Cerebellar nuclear complex (tissue), 1 donor: ENCODE data around the gene MED15.

ENCODE experiments used
- DNase-seq, 2 experiments: peaks; one replicate each; lab custom pipeline; 2025; lab: John Stamatoyannopoulos, UW

MED15 gene

DNA sequence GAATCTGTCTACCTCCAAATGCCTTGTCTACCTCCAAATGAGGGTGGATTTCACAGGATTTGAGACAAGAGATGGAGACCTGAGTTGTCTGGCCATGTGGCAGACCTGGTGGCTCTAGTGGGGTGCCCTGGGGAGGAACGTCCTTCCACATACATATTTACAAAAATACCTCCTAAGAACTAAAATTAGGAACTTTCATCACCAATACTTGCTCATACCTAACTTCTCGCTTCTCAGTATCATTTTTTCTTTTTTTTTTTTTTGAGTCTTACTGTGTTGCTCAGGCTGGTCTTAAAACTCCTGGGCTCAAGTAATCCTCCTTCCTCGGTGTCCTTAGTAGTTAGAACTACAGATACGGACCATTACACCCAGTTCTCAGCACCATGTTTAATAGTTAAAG is 117.9 kb downstream of the MED15 start:
- DNase-seq, result no peak

DNA sequence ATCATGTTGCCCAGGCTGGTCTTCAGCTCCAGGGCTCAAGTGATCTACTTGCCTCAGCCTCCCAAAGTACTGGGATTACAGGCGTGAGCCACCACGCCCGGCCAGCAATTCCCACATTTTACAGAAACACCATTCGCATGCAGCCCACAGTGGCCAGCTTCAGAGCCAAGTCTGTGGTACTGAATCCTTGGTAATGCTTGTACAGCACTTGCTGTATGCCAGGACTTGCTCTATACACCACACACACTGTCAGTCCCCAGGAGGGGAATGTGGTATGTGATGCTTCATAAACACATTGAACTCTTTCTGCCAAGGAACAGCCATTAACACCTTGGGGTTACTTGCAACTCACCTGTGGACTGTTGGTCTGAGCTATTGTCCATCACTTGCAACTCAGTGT is 119.4 kb downstream of the MED15 start:
- no peak for DNase-seq

DNA sequence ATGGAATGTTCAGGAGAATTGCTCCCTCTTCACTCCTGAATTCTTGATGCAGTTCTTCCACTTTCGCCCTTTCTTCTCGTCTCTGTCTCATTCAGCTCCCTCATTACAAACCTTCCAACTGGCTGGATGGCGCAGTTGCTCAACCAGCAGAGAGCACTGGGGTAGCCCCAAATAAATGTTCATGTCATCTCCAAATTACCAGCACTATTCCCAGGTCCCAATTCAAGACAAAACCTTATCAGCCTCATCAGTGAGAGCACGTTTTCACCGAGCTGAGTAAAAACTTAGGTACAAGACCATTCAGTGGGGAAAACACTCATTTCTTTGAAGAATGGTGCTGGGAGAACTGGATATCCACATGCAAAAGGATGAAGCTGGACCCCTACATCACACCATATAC is 120.0 kb downstream of the MED15 start:
- no peak for DNase-seq

DNA sequence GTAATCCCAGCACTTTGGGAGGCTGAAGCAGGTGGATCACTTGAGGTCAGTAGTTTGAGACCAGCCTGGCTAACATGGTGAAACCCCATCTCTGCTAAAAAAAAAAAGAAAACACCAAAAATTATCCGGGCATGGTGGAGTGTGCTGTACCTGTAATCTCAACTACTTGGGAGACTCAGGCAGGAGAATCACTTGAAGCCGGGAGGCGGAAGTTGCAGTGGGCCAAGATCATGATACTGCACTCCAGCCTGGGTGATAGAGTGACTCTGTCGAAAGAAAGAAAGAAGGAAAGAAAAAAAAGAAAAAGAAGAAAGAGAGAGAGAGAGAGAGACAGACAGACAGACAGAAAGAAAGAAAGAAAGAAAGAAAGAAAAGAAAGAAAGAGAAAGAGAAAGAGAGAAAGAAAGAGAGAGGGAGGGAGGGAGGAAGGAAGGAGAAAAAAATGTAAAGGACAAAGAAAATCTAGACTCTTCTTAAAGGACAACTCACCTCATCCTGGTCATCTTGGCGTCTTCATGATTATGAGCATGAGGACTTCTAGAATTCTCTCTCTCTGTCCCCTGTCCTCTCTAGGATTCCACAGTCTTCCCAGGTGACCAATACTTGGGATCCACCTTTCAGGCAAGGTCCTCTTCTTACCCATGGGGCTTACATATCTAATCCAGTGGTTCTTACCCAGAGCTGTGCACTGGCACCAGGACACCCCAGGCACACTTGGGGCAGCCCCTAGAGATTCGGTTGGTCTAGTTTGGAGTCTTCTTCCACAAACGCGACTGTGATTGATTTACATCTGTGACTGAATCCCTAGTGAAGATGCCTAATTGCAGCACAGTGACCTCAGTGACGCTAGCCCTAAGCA is 120.9 kb downstream of the MED15 start:
- no peak for DNase-seq

DNA sequence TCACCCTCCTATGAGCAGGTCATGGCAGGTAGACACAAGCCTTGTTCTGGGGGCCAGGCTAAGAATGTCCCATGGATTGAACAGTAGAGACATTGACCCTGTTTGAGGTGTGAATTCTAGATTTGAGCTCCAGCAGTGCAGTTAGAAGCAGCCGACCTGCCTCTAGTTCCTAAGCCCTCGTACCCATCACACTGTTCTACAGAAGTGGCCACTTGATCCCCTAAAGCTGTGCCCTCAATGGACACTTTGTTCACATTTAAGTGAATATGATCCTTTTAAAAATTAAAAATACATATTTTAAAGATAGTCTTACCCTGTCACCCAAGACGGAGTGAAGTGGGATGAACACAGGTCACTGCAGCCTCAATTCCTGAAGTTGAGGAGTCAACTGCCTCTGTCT is 122.0 kb downstream of the MED15 start:
- no peak for DNase-seq

DNA sequence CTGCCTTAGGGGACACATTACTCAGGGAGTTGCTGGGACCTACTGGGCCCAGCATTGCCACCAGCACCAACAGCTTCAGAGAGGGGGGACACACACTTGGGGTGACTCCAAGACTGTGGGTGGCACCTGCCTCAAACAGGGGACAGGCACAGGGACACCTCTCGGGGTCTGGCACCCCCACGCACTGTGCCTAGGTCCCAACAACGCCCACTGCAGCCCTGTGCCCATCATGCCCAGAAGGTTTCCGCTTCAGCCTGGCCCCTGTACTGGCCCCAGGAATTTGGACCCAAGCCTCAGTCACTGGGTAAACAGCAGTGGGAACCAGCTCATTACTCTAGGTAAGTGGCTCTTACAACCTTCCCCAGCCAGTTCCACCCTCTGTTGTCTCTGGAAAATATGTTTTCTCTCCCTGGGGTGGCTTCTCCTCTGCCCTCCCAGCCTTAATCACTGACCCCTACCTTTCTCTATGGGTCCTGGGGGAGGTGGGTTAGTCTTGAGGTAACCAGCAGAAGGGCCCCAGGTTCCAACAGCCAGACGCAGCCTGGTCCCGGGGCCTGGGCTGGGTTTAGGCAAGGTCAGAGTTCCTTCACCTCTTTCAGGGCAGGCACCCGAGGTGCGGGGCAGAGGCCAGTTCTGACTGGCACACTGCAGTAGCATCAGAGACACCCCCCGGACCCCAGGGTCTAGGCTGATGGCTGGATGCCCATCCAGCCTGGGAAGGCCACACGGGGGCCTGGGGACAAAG is 123.6 kb downstream of the MED15 start:
- no peak for DNase-seq

DNA sequence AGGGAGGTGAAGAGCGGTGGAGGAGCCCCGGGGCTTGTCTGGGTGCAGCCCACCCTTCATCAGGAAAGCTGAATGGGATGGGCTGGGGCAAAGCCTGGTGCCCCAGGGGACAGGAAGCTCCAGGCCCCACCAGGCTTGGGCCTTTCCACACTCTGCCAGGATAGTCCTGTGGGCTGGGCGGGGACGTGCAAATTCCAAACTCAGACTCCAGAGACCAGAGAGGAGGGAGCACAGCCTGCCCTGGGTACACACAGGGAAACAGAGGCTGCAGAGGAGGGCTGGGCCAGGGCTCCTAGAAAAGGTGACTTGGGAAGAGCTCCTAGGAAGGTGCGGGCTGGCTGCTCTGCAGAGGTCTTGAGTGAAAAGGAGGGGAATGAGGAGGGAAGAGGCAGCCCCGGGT is 124.7 kb downstream of the MED15 start:
- DNase-seq, result no peak

DNA sequence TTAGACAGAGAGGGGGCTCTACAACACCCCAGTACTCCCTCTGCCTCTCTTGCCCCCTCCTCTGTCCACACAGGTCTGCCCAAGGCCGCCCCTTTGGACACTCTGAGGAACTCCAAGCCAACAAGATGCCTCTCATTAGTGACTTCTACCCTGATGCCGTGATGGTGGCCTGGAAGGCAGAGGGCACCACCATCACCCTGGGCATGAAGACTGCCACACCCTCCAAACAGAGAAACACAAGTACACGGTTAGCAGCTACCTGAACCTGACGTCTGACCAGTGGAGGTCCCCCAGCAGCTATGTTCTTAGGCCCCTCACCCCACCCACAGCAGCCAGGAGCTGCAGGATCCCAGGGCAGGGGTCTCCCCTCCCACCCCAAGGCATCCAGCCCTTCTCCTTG is 125.1 kb downstream of the MED15 start:
- no peak for DNase-seq

DNA sequence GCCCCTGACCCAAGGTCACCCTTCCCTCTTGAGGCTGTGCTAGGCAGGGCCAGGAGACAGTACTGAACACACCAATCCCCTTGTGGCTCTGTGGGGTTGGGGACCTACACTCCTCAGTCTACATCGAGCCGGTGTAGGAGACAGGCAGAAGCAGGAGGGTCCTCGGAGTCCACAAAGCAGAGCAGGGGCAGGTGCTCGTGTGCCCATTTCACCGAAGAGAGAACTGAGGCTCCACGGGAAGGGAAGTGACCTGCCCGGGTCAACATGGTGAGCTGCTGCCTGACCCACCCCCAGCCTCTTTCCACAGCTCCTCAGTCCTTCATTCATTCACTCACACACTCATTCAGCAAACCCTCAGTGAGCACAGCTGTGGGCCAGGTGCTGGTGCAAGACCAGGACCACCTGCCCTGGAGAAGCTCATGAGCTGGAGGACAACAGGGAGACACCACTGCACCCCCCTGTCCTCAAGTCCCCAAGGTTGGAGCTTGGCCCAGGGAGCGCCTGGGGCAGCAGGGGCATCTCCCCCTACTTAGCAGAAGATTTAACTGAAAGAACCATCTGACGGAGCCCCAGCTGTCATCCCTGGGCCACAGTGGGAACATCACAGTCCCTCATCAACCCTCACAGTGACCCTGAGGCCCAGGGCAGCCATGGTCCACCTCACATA is 127.3 kb downstream of the MED15 start:
- no peak for DNase-seq

DNA sequence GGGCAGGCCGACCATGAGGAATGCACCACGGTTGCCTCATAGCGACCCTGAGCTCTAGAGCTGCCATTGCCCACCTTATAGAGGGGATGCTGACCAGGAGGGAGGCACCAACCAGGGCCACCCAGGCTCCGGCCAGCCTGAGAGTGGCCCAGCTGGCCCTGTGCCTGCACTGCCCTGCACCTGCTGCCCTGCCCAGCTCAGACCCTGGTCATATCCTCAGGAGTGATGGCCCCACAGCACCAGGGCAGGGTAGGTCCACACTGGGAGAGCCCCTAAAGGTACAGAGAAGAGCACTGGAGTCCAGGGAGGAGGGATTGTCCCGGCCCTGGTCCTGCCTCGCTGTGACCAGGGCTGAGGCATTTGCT is 127.8 kb downstream of the MED15 start:
- no peak for DNase-seq

DNA sequence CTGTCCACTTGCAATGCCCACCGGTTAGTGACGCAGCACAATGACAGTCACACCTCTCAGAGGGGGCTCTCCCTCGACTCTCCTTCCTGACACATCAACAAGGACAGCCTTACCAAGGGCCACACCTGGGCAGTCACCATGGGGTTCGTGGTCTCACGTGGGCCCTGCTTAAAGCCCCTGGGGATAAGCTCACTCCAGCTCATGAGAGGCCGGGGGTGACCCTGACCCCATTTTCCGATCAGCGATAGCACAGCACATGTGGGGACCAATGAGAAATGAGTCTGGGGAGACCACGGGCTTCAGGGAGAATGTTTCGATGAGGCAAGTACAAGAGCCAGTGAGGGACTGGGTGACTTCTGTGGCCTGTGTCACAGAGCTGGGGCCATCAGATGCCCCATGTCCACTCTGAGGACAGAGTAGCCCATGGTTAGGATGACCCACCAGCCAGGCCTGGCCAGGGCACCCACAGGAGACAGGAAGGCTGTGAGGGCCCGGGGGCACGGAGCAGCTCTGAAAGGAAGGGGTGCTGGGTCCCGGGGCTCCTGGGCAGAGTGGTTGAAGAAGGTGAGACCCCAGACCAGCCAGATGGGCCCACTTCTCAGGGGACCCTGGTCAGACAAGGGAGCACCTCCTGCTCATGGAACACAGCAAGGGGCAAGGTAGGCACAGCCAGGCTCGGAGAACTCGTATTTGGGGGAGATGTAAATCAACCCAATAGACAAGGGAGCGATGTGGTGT is 128.8 kb downstream of the MED15 start:
- no peak for DNase-seq

DNA sequence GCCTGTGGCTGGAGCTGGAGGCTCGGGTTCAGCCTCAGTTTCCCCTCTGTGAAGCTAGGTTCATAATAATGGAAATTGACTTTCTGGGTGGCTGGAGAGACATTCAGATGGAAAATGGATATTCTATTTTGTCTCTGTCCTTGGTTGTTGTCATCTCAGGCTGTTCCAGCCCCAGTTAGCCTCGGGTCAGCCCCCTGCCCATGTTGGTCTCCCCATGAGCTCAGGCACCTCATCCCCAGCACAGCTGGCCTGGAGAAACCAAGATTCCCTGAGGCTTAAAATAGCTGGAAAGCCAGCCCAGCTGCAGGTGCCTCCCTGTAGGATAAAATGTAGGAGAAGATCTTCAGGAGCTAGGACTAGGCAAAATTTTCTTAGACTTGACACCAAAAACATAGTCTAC is 129.5 kb downstream of the MED15 start:
- no peak for DNase-seq
